Left ventricle myocardium superior (tissue), 1 donor: ENCODE results near the gene CABYR. TPM values are rescaled to one million over a fixed set of nuclear protein-coding genes. Genes with fewer than 3 reads are reported as not detected.

Source experiments
- ATAC-seq: fragments of 200-7000 bp; cut with Tn5 transposase; one replicate; pipeline ENCODE4 v1.9.1; 2020; ENCODE audit warnings: mild to moderate bottlenecking, moderate library complexity
- DNase-seq: peaks from one replicate; pipeline ENCODE4 v3.0.0-alpha.2; 2020
- intact Hi-C: fragments of 100-400 bp; cut with micrococcal nuclease; formaldehyde crosslinking; loops from one replicate; pipeline ENCODE4 v1.11.0; 2022
- total RNA-seq: library from RNA; stranded (reverse); fragmentation: NEBNext Ultra II Directional; extraction: Animal tissue kit (Norgen Biotek cat#: 25700); gene quantifications from one replicate; pipeline ENCODE4 v1.2.1, GENCODE V29; 2021
- donor health status: DM: no; HTN: yes; CAD: no; lungs with severe emphysema.

Gene CABYR
- total RNA-seq, 1 donor from 2014 or later, result not detected

- DNase-seq, result no peak
- no peak for ATAC-seq
- intact Hi-C loops, result no loop called here
Measured at GRCh38 chr18:24187049-24187448, 48.2 kb downstream of the CABYR start.

GRCh38 chr18:24187689-24188088 is 48.8 kb downstream of the CABYR start:
- intact Hi-C loops, result no loop called here
- DNase-seq (no peak), ATAC-seq (peak; percentile 39)

GRCh38 chr18:24188120-24188519 is 49.3 kb downstream of the CABYR start:
- intact Hi-C loops, result no loop called here
- ATAC-seq (peak; percentile 24), DNase-seq (no peak)

- DNase-seq (no peak), ATAC-seq (peak; percentile 58)
- intact Hi-C loops, result no loop called here
Measured at GRCh38 chr18:24189007-24189528, 50.2 kb downstream of the CABYR start.

DNA sequence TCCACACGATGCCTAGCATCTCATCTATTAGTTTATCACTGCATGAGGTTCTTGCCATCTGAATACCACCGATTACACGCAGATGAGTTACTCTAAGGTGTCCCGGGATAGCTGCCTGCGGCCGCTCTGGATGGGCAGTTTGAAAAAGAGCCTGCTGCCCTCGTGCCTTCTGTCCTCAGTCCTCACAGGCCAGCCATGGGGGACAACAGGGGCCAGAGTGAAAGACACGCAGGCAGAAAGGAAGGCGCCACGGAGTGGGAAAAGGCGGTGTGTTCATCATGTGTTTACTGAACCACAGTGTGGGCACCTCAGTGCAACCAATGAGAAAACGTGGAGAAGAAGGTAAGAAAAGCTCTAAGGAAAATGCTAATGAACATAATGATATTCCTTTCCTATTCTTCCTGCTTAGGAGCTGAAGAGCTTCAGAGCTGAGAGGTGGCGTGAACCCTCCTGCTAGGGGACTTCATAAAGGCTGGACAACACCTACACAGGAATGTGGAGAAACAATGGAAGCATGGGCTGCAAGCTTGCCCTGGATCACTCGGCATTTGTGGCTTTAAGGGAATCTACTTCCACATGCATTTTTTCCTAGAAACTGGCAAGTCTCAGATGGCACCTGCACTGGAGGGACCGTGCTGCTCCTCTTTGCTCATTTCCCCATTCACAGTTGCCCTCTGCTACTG is 50.9 kb downstream of the CABYR start:
- intact Hi-C loops, result no loop called here
- no peak for DNase-seq
- ATAC-seq, result no peak

- intact Hi-C loops, result no loop called here
- ATAC-seq, result no peak
Measured at GRCh38 chr18:24190590-24190989, 51.7 kb downstream of the CABYR start.

DNA sequence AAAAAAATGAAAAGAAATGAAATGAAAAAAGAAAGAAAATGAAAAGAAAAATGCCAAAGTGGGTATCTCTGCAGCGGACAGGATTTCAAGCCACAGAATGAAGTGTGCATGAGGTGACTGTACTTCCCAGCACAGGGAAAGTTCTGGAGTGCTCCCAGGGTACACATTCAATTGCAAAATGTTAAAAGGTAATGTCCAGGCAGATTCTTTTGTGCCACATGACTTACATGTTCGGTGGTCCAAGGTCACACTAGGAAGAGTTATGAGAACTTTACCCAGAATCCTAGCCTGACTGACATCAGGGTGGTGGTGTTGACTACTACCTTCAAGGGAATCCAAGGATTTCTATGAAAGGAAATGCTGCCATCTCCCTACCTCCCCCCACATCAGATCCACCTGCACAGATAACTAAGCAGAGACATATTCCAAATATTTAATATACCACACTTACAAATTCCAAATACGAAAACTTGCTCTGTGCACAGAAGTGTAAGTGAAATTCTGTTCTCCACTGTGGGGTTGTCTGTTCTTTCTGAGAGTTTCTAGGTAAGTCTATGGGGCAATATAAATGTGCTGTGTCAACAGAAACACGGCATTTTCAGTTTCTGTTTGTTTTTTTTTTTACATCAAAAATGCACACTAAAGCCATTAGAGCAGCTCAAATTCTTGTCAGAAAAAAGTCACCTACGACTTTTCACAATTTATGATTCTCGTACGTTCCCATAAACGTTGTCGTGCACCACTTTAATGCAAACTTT is 56.6 kb downstream of the CABYR start:
- intact Hi-C loops, result no loop called here
- no peak for ATAC-seq
- DNase-seq, result no peak

More at GRCh38 chr18:24190590-24190989, 51.7 kb downstream of the CABYR start:
- no peak for DNase-seq

DNA sequence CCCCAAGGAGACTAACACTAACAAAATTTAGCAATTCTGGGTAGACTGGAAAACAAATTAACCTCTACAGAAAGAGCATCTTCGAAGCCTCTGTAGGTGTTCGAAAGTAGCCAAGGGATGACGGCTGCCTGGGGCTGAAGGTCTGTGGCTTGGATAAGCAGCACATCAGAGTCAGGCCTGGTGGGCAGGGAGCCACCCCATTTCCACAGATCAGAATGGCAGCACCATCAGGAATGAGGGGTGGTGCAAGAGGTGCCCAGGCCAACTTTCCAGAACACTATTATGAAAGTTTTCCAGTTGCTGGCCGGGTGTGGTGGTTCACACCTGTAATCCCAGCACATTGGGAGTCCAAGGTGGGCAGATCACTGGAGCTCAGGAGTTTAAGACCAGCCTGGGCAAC is 57.9 kb downstream of the CABYR start:
- no peak for DNase-seq

GRCh38 chr18:24197412-24197811 is 58.5 kb downstream of the CABYR start:
- no peak for ATAC-seq
- intact Hi-C loops, result no loop called here
- no peak for DNase-seq

More for the DNA sequence above, 57.9 kb downstream of the CABYR start:
- intact Hi-C loops, result no loop called here
- no peak for ATAC-seq

DNA sequence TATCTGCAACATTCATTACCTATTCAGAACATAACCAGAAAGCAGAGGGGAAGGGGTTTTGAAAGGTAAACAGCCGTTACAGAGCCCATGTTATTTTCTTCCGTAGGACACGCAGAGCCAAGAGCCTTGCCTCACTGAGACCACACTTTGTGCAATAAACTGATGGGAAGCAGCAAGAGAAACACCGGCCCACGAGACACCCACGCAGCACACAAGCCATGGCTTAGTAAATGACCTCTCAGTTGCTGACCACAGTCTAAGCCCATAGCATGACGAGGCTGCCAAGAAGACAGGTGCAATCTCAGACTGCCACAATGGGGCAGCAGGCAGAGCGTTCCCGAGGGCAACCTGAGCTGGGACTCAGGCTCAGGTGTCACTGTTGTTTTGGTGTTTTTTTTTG is 59.6 kb downstream of the CABYR start:
- intact Hi-C loops, result no loop called here
- DNase-seq (no peak), ATAC-seq (no peak)

DNA sequence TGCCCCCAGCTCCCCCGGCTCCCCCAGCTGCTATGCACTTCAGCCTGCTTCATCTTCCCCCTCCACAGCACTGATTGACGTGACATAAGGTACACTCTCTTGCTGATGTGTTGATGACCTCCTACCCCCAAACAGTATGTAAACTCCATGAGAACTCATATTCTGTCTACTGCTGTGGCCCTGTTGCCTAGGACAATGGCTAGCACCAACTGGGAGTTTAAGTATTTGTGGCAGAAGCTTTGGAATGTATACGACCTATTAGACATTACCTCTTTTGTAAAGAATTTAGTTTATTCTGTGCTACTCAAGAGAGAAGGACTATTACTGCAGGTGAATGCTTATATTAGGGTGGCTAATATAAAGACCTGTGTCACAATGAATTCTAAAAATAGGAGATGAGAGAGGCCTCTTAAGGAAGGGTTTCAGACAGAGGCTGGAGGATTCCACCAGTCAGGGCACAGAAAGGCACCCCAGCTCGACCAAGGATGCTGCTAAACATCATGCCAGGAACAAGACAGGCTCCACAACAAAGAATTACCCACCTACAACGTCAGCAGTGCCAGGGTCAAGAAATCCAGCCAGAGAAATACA is 60.6 kb downstream of the CABYR start:
- intact Hi-C loops, result no loop called here
- ATAC-seq (peak; percentile 74), DNase-seq (no peak)

DNA sequence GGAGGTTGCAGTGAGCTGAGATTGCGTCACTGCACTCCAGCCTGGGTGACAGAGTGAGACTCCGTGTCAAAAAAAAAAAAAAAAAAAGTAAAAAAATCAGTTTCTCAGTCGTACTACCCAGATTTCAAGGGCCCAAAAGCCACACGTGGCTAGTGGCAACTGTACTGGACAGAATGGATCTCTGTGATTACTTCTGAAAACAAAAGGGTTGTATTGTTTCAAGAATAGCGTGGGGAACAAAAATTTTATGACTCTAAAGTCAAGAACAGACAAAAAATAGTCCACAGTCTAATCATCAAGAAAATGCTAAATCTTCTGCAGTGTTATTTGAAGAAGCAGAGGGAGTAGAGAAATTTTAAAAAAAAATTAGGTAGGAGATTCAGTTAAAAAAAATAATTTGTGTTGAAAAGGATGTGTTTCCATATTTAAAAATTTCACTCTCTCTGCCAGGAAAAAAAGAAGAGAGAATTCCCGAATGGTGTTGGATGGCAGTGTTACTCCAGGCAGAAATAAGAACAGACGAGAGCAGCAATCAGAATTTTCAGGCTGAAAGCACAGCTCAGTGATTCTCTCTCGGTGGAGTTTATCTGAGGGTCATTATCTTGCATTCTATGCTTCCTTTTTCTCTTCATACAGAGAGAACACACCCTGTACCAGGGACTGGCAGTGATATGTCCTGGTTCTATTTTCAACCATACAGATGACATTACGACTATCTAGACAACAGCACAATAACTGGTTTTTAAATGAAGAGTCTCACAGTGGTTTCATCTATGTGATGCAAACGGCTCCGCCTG is 61.8 kb downstream of the CABYR start:
- intact Hi-C loops, result no loop called here
- ATAC-seq, result peak; percentile 82
- DNase-seq, result no peak

DNA sequence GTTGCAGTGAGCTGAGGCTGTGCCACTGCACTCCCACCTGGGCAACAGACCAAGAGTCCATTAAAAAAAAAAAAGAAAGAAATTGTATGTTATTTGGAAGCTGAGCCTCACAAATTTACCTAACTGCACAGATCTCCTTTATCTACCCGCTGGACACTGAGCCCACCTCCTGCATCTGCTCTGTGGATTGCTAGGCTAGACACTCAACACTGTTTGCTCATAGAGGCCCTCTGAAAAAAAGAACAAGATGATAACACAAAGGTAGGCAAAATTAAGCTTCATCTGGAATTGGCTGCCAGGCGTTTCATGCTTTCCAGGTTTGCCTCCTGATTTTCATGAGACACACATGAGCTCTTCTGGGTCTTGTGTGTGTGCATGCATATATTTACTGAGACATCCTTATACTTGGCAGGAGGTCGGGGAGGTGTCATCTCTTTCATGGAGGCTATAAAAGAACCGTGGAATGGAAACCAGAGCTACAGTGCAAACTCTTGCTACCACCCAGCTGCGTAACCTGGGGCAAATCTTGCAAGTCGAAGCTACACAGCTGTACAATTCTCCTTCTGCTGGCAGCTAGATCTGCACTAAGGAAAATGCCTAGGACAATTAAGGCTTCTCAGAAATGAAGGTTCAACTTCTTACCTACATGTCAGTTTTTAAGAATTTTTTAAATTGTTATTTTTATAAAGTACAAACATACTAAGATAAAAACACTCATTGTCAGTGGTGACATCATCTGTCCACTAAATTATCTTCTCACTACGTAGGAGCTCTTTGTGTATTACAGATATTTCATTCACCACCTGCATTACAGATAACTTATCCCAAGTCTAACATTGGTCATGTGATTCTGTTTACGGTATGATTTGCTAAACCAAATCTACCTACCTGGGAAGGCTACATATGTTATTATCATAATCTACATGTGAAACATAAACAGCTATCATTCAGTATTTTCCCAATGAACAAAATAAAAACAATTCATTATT is 63.1 kb downstream of the CABYR start:
- intact Hi-C loops, result no loop called here
- ATAC-seq (no peak), DNase-seq (no peak)

- ATAC-seq, result no peak
- intact Hi-C loops, result no loop called here
- no peak for DNase-seq
Measured at GRCh38 chr18:24204904-24205303, 66.0 kb downstream of the CABYR start.

GRCh38 chr18:24208270-24209035 is 69.6 kb downstream of the CABYR start:
- ATAC-seq (no peak), DNase-seq (no peak)
- intact Hi-C loops, result no loop called here

- no peak for ATAC-seq
- DNase-seq, result no peak
- intact Hi-C loops, result no loop called here
Measured at GRCh38 chr18:24209558-24209957, 70.7 kb downstream of the CABYR start.
